Measurements from ENCODE around the gene PPP2R5D. TPM values are rescaled to one million over a fixed set of nuclear protein-coding genes. Genes with fewer than 3 reads are reported as not detected.

PPP2R5D gene
- total and polyA plus RNA-seq, 9 of the 15 experiments (the other 6 are each of a cell fraction or from before 2014, with no cell fraction given) = 1.3 to 96.1 (median 38.4) TPM

- TF ChIP-seq ZFPM2 (CRISPR knock-in tag; IDR thresholded peaks at IDR 0.05) (no peak), NR3C1 (CRISPR knock-in tag; IDR thresholded peaks at IDR 0.05) (no peak), ZNF140 (CRISPR knock-in tag; IDR thresholded peaks at IDR 0.05) (no peak), L3MBTL2 (IDR thresholded peaks at IDR 0.05) (peak; percentile 9; the same call in 1 of the 2 replicates), MCM7 (IDR thresholded peaks at IDR 0.05) (no peak), CREB1 (IDR thresholded peaks at IDR 0.05) (peak; percentile 100), CREB1 (CRISPR knock-in tag; IDR thresholded peaks at IDR 0.05) (peak; percentile 100), ZNF318 (IDR thresholded peaks at IDR 0.05; ENCODE audit: borderline replicate concordance in 1 of 2, low read depth in 1 of 2) (no peak), MAFG (tag; conservative IDR thresholded peaks at IDR 0.05) (no peak), REST (IDR thresholded peaks at IDR 0.05; ENCODE audit: borderline replicate concordance) (no peak), REST (CRISPR knock-in tag; IDR thresholded peaks at IDR 0.05; ENCODE audit: low read depth) (no peak), HMGN3 (IDR thresholded peaks at IDR 0.05; ENCODE audit: borderline replicate concordance, extremely low read depth, insufficient read length, low read depth, low read length) (peak; percentile 57)
These were observed 75.0 kb downstream of the PPP2R5D start, which contains the start of the genes KLC4 and MRPL2 (continued) for GRCh38 chr6:43059168-43060033.

Data from K562 (cell line).